GM18907 (cell line): ENCODE data around the gene ACTN3.
"Not testable (repeated sequence)": the region's sequence is repeated elsewhere in the genome, so short reads cannot be mapped to it uniquely, and the experiment has no call there.

Experiments used
- ATAC-seq: cut with Tn5 transposase; IDR thresholded peaks from one replicate; pipeline ENCODE4 v1.9.1; 2021; ENCODE audit warnings: mild to moderate bottlenecking, moderate library complexity; ENCODE audit not compliant: unreplicated experiment

The ACTN3 gene

DNA sequence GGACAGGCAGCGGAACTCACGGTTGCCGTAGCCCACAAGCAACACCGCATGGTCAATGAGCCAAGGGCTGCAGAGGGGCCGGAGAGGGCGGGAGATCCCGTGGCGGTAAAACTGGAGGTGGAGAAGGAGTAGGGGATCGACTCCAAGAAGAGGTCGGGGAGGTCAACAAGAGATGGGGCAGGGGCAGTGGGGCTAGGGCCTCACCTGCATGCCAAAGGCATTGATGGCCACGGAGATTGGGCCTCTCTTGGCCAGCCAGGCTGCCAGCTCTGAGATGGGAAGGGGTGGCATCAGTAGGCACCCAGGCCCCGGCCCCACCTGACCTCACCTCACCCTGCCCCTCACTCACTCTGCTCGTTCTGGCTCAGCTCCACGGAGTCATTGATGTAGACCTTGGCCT lies 17.8 kb downstream of the ACTN3 start:
- ATAC-seq, result no peak

DNA sequence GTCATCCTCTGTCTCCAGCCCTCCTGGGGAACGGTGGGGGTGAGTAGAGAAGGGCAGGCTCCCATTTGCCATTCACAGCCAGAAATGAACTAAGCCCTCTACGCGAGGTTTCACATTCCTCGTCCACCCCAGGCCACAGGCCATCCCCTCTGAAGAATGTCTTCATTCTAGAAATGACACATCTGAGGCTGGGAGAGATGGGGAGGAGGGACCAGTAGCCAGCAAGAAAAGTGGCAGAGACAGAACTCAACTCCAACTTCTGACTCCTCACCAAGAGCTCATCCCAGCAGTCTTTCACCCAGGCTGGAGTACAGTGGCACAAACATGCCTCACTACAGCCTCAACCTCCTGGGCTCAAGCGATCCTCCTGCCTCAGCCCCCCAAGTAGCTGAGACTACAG lies 18.3 kb downstream of the ACTN3 start:
- no peak for ATAC-seq

DNA sequence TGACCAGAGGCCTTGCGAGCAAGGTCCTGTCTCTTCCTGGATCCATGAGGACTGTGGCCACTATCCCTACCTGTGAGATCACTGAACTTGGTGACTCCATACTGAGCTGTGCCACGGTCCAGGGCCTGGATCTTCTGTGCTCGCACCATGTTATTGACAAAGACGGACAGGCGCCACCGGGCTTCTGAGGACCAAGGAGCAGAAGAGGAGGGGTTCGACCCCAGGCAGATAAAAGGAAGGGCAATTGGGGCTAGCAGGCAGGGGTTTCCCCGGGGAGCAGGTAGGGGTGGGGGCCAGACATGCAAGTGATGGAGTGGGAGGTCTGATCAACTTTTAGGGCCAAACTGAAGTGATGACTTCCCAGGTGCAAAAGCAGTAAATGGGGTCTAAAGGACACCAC lies 19.5 kb downstream of the ACTN3 start:
- ATAC-seq, result no peak

DNA sequence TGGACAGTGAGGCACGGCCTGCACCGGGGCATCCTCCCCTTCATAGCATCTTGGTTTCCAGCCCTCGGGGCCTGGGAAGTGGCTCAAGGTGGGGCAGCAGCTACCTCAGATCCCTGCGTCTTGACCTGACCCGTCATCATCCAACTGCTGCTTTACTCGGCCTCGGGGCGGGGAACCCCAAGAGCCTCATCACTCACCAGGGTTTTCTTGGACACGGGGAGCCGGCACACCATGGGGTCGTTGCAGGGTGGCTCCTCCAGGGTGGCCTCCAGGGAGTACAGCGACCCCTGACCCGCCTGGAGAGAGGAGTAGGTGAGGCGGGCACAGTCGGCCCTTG lies 21.1 kb downstream of the ACTN3 start:
- ATAC-seq, result no peak

DNA sequence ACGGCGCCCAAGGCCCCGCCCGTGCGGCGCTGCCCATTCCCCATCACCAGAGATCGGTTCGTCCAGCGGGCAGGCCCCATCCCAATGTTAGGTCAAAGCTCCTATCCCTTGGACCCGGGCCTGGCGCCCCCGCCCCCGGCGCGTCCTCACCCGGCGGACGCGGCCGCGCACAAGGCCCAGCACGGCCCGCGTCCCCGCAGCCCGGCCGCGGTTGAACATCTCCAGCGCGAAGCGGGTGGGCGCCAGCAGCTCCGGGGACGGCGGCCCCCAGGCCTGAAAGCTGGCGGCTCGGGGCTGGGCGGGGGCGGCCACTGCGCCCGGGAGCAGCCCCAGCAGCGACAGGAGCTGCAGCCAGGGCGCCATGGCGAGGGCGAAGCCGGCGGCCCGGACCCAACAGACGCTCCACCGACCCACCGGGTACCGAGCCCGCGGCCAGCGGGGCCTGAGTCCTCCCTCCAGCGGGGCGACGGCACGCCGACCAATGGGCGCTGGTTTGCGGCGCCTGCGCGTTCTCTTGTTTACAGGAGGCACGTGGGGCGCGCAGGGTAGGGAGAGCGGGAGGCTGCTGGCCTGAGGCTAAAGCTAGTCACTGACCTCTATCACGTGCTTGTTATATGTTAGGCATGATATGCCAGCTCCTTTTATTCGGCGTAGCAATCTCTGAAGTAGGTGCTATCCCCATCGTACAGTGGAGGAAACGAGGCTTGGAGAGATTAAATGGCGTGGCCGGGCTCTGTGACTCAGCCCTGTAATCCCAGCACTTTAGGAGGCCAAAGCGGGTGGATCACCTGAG lies 21.6 kb downstream of the ACTN3 start, which contains the start of gene CTSF:
CTSF (minus strand) TSS at position 483 of the 793 bp plus-strand sequence; CDS start at position 363, 120 bp downstream.
- ATAC-seq, result no peak

DNA sequence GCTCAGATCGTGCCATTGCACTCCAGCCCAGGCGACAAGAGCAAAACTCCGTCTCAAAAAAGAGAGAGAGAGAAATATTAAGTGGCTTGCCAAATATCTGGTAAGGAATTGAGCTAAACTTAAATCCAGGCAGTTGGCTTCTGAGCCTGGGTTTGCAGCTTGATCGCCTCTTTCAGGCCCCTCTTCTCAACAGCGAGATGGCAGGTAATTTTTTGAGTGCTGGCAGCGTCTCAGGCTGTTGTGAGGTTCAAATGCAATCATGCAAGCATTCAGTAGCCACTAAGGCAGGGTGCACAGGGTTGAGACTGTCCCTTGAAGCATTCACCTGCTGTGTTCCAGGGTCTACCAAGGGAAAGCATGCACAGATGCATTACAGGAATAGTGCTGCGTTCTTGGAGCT lies 22.4 kb downstream of the ACTN3 start:
- no peak for ATAC-seq

DNA sequence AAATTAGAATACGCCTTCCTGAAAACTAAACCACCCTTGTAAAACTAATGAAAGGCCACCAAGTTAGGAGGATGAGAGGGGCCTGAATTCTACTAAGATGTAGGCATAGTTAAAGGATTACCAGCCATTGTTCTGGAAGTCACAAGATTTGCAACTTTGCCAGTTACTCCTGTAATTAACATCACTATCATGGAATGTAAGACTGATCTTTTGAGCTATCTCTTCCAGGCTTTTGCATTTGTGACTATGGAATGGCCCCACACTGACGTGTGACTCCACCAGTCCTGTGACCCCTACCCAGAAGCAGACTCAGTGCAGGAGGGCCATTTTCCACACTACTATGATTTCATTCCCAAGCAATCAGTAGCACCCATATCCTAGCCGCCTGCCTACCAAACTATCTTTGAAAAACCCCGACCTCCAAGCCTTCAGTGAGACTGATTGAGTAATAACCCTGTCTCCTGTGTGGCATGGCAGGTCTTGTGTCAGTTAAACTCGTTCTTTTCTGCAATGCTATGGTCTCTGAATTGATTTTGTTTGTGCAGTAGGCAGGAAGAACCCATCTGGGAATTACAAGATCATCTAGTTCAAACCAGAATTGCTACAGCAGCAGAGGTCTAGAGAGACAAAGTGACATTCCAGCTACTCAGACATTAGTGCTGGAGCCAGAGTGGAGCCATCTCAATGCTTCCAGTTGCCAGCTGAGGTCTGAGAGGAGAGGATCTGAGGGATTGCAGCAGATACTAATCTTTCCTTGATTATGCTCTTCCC lies 23.6 kb downstream of the ACTN3 start:
- no peak for ATAC-seq

DNA sequence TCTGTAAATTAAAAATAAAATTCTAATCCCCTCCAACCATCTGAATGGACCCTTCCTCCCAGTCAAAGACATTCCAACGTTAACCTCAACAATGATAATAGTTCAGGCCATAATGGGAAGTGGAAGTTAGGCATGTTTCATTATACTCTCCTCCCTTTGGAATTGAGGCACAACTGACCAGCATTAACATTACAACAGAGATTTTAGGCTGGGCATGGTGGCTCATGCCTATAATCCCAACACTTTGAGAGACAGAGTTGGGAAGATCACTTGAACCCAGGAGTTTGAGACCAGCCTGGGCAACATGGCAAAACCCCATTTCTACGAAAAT lies 24.1 kb downstream of the ACTN3 start:
- ATAC-seq, result no peak

DNA sequence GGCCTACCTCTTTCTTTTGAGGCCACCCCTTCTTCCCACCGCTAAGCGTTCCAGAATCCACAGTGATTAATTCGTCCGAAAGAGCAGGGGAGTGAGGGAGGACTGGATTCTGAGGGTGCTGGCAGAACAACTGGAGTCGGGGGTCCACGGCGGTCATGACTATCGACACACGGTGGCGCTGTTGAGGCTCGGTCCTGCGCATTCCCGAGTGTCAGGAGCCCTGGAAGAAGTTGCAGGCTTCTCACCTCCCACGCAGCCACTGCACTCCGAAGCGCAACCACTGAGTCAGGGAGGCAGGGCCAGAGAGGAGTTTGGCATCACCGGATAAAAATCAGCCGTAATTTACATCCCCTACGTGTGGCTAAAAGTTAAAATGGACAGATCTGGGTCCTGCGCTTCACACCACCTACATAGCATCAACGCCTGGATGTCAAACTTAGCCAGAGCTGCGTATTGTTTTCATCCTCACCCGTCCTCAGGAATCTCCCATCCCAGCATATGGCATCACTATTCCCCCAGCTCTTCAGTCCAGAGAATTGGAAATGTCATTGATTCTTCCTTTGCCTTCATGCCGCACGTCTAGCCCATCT lies 32.4 kb downstream of the ACTN3 start:
- no peak for ATAC-seq

DNA sequence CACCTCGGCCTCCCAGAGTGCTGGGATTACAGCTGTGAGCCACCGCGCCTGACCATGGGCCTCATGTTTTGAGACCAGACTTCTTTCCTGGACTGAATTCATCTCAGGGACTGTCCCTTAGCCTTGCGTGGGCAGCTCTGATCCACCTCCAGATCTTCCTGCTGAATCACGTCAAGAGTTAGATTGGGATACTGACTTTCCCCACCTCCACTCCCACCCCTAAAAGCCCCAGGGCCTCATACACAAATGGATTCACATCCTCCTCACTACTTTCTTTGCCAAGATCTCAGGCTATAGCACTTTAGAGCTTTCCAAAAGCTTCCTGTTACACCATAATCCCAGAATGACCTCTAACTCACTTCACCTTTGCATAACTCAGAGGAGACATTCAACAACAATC lies 34.1 kb downstream of the ACTN3 start:
- ATAC-seq, result no peak

DNA sequence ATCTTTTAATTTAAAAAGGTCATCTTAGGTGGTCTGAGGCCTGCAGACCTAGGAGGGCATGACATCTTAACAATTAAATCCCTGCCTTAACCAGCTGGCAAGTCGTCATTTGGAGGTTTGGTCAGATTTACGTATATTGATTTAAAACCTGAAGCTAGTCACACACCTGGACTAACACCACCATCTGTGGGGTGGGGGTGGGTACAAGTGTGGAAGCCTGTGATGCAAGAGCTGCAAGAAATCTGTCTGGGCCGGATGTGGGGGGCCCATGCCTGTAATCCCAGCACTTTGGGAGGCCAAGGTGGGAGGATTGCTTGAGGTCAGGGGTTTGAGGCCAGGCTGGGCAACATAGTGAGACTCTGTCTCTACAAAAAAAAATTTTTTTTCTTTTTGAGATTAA lies 34.6 kb downstream of the ACTN3 start:
- no peak for ATAC-seq

DNA sequence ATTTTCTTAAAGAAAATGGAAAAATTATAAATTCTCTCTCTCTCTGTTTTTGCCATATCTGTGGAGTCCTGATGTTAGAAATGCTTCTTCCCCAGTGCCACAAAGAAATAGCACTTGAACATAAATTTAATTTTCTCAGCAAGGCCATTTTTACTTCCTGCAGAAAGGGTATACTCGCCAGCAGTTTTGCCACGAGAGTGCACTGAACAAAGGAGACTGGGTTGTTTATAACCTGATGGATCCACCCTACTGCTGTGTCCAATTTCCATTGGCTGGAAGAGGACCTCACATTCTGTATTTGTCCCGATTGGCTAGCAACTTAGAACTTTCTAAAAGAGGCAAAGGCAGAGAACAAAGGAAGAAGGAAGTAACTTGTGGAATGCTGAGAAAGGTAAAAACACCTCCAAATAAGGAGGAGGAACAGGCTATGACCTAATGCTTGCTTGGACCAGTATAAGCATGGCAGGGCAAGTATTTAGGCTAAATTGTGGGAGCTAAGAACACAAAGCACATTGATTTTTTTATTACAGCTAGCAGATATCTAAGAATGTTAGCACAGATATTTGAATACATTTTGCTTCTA lies 36.0 kb downstream of the ACTN3 start:
- ATAC-seq, result not testable (repeated sequence)

DNA sequence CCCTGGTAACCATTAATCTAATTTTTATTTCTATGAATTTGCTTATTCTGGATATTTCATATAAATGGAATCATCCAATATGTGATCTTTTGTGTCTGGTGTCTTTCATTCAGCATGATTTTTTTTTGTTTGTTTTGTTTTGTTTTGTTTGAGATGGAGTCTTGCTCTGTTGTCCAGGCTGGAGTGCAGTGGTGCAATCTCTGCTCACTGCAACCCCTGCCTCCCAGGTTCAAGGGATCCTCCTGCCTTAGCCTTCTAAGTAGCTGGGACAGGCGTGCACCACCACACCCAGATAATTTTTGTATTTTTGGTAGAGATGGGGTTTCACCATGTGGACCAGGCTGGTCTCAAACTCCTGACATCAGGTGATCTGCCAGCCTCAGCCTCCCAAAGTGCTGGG lies 38.7 kb downstream of the ACTN3 start:
- not testable (repeated sequence) for ATAC-seq

DNA sequence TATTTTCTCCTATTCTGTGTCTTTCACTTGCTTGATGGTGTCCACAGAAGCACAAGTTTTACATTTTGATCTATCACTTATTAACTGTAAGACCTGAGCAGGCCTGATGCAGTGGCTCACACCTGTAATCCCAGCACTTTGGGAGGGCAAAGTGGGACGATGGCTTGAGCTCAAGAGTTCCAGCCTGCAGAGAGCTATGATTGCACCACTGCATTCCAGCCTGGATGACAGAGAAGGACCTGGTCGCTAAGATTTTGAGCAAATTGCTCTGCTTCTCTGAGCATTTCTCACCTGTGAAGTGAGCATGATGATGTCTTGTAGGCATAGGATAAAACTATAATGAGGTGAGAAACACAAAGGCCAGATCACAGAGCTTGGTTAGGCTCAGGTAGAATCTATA lies 39.4 kb downstream of the ACTN3 start:
- ATAC-seq, result no peak

DNA sequence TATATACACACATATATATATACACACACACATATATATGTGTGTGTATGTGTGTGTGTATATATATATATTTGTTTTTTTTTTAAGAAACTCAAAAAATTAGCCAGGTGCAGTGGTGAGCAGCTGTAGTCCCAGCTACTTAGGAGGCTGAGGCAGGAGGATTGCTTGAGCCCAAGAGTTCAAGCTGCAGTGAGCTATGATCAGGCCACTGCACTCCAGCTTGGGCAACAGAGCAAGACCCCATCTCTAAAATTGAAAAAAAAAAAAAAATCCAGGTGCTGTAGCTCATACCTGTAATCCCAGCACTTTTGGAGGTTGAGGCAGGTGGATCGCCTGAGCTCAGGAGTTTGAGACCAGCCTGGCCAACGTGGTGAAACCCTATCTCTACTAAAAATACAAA lies 42.6 kb downstream of the ACTN3 start:
- not testable (repeated sequence) for ATAC-seq

DNA sequence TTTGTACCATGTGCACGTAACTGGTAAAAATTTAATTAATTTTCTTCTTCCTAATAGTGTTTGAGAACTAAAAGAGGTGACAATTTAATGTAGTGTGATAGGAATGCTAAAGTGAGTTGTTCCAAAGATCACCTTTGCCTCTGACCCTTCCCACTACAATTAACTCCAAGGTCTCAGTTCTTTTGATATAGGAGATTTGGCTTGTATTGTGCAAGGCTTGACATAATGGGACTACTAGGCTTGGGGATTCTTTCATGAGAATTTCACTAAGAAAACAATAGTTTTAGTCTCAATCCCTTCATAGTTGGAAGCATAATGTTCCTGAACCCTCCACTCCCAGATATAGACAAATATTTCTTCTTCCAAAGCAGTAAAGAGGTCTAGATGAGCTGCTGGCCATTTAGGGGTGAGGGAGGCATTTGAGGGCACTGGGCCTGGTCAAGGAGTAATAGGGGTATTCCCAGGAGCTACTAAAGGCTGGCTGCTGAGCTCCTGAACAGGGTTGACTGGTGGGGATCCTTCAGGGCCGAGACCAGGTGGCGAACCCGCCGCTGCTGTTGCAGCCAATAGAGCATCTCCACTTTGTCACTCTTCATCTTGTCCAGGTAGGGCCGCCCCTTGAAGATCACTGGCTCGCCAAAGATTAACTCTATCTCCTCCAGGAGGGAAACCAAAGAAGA lies 43.4 kb downstream of the ACTN3 start:
- no peak for ATAC-seq

DNA sequence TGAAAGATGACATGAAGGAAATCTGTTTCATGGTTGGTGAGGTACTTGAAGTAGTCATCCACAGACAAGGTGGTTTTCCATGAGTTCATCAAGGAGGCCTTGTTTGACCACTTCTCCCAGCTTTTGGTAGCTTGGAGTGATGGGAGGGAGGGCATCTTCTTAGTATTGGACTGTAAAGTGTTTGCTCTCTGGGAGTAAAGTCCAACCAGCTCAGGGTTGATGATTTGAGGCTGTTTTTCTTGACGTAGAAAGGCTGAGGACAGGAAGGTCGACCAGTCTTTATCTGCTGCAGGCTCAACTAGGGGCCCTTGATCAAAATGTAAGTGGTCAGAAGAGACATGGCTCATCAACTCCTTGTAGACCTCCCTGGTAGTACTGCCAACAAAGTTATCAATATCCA lies 44.5 kb downstream of the ACTN3 start:
- no peak for ATAC-seq

DNA sequence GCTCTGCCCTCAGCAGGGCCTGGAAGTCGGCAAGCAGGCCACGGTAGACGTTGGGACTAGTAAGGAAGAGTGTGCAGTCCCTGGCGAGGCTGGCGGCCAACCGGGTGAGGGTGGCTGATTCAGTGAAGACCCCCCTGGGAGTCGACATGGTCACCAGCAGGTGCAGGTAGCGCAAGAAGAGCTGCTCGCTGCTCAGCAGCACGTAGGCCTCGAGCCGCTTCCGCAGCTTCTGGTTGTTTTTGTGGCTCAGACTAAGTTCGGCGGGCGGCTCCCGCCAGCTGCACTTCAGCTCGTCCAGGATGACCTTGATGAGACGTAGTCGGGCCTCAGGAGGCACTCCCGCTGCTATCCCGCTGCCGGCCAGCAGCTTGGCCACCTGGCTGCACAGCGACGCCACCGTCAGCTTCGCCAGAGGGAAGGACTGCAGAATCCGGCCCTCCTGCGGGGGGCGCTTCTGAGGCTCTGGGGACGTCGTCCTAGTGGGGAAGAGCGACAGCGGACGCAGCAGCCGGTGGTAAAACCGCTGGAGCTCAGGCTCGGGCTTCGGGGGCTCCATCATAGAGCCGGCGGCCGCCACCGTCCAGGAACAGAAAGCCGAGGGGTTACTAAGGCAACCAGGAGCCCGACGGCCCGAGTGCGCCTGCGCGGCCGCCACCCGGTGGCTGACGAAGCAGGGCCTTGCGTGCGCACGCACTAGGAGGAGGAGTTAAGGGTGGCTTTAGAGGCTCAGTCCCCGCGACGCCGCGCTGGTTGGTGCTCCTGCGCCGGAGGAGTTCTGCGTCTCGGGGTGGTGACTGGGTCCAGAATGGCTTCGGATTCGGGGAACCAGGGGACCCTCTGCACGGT lies 46.0 kb downstream of the ACTN3 start, which contains the start of the genes CCDC87 and CCS:
CCDC87 (minus strand) TSS at position 607 of the 846 bp plus-strand sequence; CDS start at position 559, 48 bp downstream.
CCS (plus strand) TSS at position 729 of the 846 bp plus-strand sequence; CDS start at position 806, 77 bp downstream.
- ATAC-seq, result peak; percentile 81

DNA sequence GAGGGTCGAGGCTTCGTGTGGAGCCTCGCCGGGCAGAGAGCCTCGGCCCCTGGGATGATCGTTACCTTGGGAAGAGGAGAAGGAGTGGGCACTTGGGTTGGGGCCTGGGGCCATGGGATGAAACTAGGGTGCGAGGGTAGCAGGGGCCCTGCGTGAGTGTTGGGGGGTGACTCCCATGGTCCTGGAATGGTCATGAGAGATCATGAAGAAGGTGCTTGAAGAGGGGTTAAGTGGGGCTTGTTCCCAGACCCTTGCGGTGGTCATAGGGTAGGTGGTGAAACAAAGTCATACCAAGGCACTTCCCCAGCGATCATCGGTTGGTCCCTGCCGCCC lies 46.6 kb downstream of the ACTN3 start:
- peak; percentile 22 for ATAC-seq

DNA sequence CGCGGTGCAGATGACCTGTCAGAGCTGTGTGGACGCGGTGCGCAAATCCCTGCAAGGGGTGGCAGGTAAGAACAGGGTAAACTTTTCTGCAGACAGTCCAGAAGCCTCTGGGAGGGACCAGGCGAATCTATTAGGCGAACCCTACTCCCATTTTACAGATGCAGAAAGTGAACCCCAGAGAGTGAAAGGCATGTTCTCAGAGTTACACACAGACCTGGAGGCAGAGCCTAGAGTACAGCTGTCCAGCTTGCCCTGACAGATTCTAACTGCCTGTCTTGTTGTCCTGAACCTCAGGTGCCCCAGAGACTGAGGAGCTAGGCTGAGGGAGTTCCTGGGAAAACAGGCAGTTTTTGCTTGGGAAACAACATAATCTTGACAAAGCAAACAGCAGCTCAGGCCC lies 46.9 kb downstream of the ACTN3 start:
- ATAC-seq, result no peak
